K562 (cell line): ENCODE results near the gene CD96. TPM values are rescaled to one million over a fixed set of nuclear protein-coding genes. Genes with fewer than 3 reads are reported as not detected.

Experiments
- ATAC-seq: fragments of 200-7000 bp; cut with Tn5 transposase; 3 replicates; pipeline ENCODE4 v1.9.1; 2020; ENCODE audit warnings: moderate library complexity
- BruUV-seq: library from RNA; stranded (reverse); fragments of 400-500 nt; replicated peaks from 2 replicates; lab custom pipeline; 2021; lab: Mats Ljungman, UMichigan
- CTCF ChIA-PET: fragments of 300-600 bp; formaldehyde crosslinking; extraction: SDS; loops from one replicate; lab custom pipeline; 2021; ENCODE audit warnings: low intra/inter-chr PET ratio; lab: Yijun Ruan, JAX
- POLR2A ChIA-PET: fragments of 300-600, 350-650 bp; sonication (Branson Sonifier 250); formaldehyde crosslinking; extraction: SDS; loops from one replicate; lab custom pipeline; 2021; ENCODE audit warnings: antibody characterized with exemption, inconsistent platforms; lab: Yijun Ruan, JAX
- DNase-seq, 4 experiments: peaks; one replicate each; pipeline versions ENCODE4 v3.0.0 to v3.0.0-alpha.2; 2011 to 2018; ENCODE audit warnings: low spot score in 3 of 4, mixed read lengths in 3 of 4; ENCODE audit errors: extremely low read depth in 1 of 4
- FAIRE-seq: peaks from 2 replicates; lab custom pipeline; 2011; peaks lifted over from hg19 to GRCh38; lab: Jason Lieb, UNC
- H2AFZ ChIP-seq: 2 replicates; pipeline ENCODE4 v1.6.0; 2011; ENCODE audit warnings: low read depth, low read length, control low read depth, inconsistent platforms
- H3K27ac ChIP-seq: fragments of 200-600 bp; 3 replicates; pipeline ENCODE4 v1.8.0; 2011; ENCODE audit warnings: low read depth, mild to moderate bottlenecking, control low read depth, inconsistent platforms, low read length, moderate library complexity, mixed read lengths; ENCODE audit errors: extremely low read depth
- H3K27me3 ChIP-seq, 2 experiments: fragments of 300-600 bp in 1 of 2; 2 replicates in 1 of 2; 3 replicates in 1 of 2; pipeline versions ENCODE4 v1.6.0 to v1.8.0; 2011; ENCODE audit warnings: inconsistent platforms in 2 of 2, low read length in 2 of 2, mild to moderate bottlenecking in 1 of 2, mixed read lengths in 1 of 2, moderate library complexity in 1 of 2; ENCODE audit not compliant: control insufficient read depth in 2 of 2, insufficient read depth in 2 of 2
- H3K36me3 ChIP-seq: fragments of 300-600 bp; 3 replicates; pipeline ENCODE4 v1.8.0; 2011; ENCODE audit warnings: mild to moderate bottlenecking, low read length, inconsistent platforms; ENCODE audit not compliant: control insufficient read depth, insufficient read depth
- H3K4me1 ChIP-seq, 2 experiments: fragments of 200-600 bp in 1 of 2; replicated peaks in 1 of 2; 2 replicates in 1 of 2; 3 replicates in 1 of 2; pipeline versions ENCODE4 v1.5.1 to v1.8.0; 2011; ENCODE audit warnings: inconsistent platforms in 2 of 2, low read length in 2 of 2, mild to moderate bottlenecking in 1 of 2, mixed read lengths in 1 of 2, moderate library complexity in 1 of 2; ENCODE audit not compliant: control insufficient read depth in 2 of 2, insufficient read depth in 2 of 2
- H3K4me2 ChIP-seq: 2 replicates; pipeline ENCODE4 v1.6.1; 2011; ENCODE audit warnings: low read length, control low read depth, inconsistent platforms, mixed read lengths; ENCODE audit not compliant: insufficient read depth
- H3K4me3 ChIP-seq: fragments of 200-600 bp; sonication (generic), shearing (Covaris generic); 2 replicates; pipeline ENCODE4 v1.5.1; 2016; ENCODE audit warnings: control low read depth, inconsistent platforms
- H3K79me2 ChIP-seq: fragments of 200-600 bp; 3 replicates; pipeline ENCODE4 v1.8.0; 2011; ENCODE audit warnings: low read length, inconsistent platforms; ENCODE audit not compliant: control insufficient read depth, insufficient read depth
- H3K9ac ChIP-seq, 2 experiments: 2 replicates each; pipeline versions ENCODE4 v1.6.0 to v1.6.1; 2011; ENCODE audit warnings: low read depth in 2 of 2, low read length in 2 of 2, control low read depth in 1 of 2, inconsistent platforms in 1 of 2, mild to moderate bottlenecking in 1 of 2, mixed read lengths in 1 of 2; ENCODE audit not compliant: insufficient read depth in 1 of 2
- H3K9me1 ChIP-seq: one replicate; pipeline ENCODE4 v1.6.0; 2011; ENCODE audit warnings: inconsistent platforms, mild to moderate bottlenecking, low read length, moderate library complexity; ENCODE audit not compliant: control insufficient read depth, insufficient read depth
- H3K9me3 ChIP-seq: replicated peaks from 2 replicates; pipeline ENCODE4 v1.5.1; 2011; ENCODE audit warnings: low read depth, low read length, inconsistent platforms; ENCODE audit not compliant: control insufficient read depth, insufficient read depth
- H4K20me1 ChIP-seq: replicated peaks from 2 replicates; pipeline ENCODE4 v1.6.1; 2011; ENCODE audit warnings: low read length, inconsistent platforms, mixed read lengths; ENCODE audit not compliant: control insufficient read depth, insufficient read depth
- BRD9 ChIP-seq: fragments of 450-650 bp; IDR thresholded peaks from 2 replicates; pipeline ENCODE4 v1.6.1; 2018; ENCODE audit warnings: low read depth; ENCODE audit not compliant: partially characterized antibody
- DNMT1 ChIP-seq: fragments of 450-650 bp; IDR thresholded peaks from 2 replicates; pipeline ENCODE4 v1.6.1; 2016; ENCODE audit warnings: antibody characterized with exemption, mild to moderate bottlenecking
- FOSL1 ChIP-seq: fragments of 200-800 bp; sonication (Bioruptor generic); conservative IDR thresholded peaks from 2 replicates; pipeline ENCODE4 v1.6.1; 2016; ENCODE audit warnings: missing genetic modification characterization, missing compliant biosample characterization
- GATAD2B ChIP-seq: fragments of 450-650 bp; IDR thresholded peaks from 2 replicates; pipeline ENCODE4 v1.6.1; 2017; ENCODE audit warnings: mild to moderate bottlenecking, borderline replicate concordance
- GTF2A2 ChIP-seq: IDR thresholded peaks from 2 replicates; pipeline ENCODE4 v1.6.1; 2016; ENCODE audit warnings: mild to moderate bottlenecking, missing genetic modification characterization, missing compliant biosample characterization
- GTF2E2 ChIP-seq: fragments of 200-800 bp; sonication (Bioruptor generic); IDR thresholded peaks from 2 replicates; pipeline ENCODE4 v1.6.1; 2016; ENCODE audit warnings: missing genetic modification characterization, missing compliant biosample characterization
- KLF13 ChIP-seq: fragments of 450-650 bp; IDR thresholded peaks from 2 replicates; pipeline ENCODE4 v1.6.1; 2016; ENCODE audit warnings: missing genetic modification characterization, low read depth, mild to moderate bottlenecking, missing compliant biosample characterization, moderate library complexity, borderline replicate concordance
- MEIS2 ChIP-seq: fragments of 450-650 bp; IDR thresholded peaks from 2 replicates; pipeline ENCODE4 v1.6.1; 2014; ENCODE audit warnings: mild to moderate bottlenecking; ENCODE audit not compliant: partially characterized antibody
- PML ChIP-seq: IDR thresholded peaks from 2 replicates; pipeline ENCODE4 v1.6.1; 2012; ENCODE audit warnings: low read length, inconsistent platforms
- THRA ChIP-seq: fragments of 450-650 bp; IDR thresholded peaks from 2 replicates; pipeline ENCODE4 v1.6.1; 2017; ENCODE audit warnings: mild to moderate bottlenecking, moderate library complexity
- ZNF561 ChIP-seq: fragments of 450-650 bp; formaldehyde crosslinking; conservative IDR thresholded peaks from 2 replicates; pipeline ENCODE4 v1.4.0; 2020; ENCODE audit warnings: mild to moderate bottlenecking, moderate library complexity
- ZNF583 ChIP-seq: fragments of 250-450 bp; sonication (Bioruptor Pico); IDR thresholded peaks from 2 replicates; pipeline ENCODE4 v1.4.0; 2020
- ZNF707 ChIP-seq: fragments of 250-450 bp; sonication (Bioruptor Pico); conservative IDR thresholded peaks from 2 replicates; pipeline ENCODE4 v1.8.0; 2022; ENCODE audit warnings: inconsistent platforms, mild to moderate bottlenecking, moderate library complexity
- ZNF76 ChIP-seq: fragments of 250-450 bp; sonication (Bioruptor Pico); IDR thresholded peaks from 2 replicates; pipeline ENCODE4 v1.4.0; 2020; ENCODE audit warnings: mild to moderate bottlenecking, moderate library complexity, borderline replicate concordance
- ZNF785 ChIP-seq: fragments of 250-450 bp; sonication (Bioruptor Pico); IDR thresholded peaks from 2 replicates; pipeline ENCODE4 v1.4.0; 2020; ENCODE audit warnings: mild to moderate bottlenecking
- WGBS: fragments of 100-300 bp; shearing (Covaris generic); methylation state at CpG from one replicate; pipeline ENCODE4 v1.1.6; 2016; ENCODE audit warnings: low coverage, mixed read lengths; ENCODE audit not compliant: insufficient coverage; ENCODE audit errors: missing lambda C conversion rate; 5-methylcytosine and 5-hydroxymethylcytosine counted together
- in situ Hi-C: fragments of 300-500 bp; cut with MboI; formaldehyde crosslinking; loops from 4 replicates; pipeline ENCODE4 v1.15.0; 2018; ENCODE audit warnings: inconsistent platforms, mixed read lengths
- intact Hi-C: fragments of 100-400 bp; cut with micrococcal nuclease; formaldehyde crosslinking; loops from 2 replicates; pipeline ENCODE4 v1.14.2; 2022
- polyA plus RNA-seq, 8 experiments: library from polyadenylated mRNA; depleted of rRNA in 4 of 8; stranded (reverse) in 5 of 8; unstranded in 3 of 8; fragments of >200 nt; fragmentation: Nextera tagmentation in 2 of 8; fragmentation: Illumina TruSeq in 1 of 8; extraction: Ambion mirVana in 2 of 8; extraction: Trizol in 1 of 8; gene quantifications; 2 replicates each; pipeline versions ENCODE4 v1.2.1 to v1.2.3, GENCODE V29; 2011 to 2014; ENCODE audit warnings: inconsistent platforms in 1 of 8, missing spikeins in 1 of 8
- total RNA-seq, 7 experiments: library from RNA; depleted of rRNA in 6 of 7; stranded (reverse); fragments of >200 nt in 6 of 7; fragmentation: Illumina TruSeq in 2 of 7; extraction: Trizol in 2 of 7; gene quantifications; 2 replicates each; pipeline versions ENCODE4 v1.2.1 to v1.2.3, GENCODE V29; 2011 to 2021; ENCODE audit warnings: low replicate concordance in 1 of 7

CD96 gene
- total and polyA plus RNA-seq, 9 of the 15 experiments (the other 6 are each of a cell fraction or from before 2014, with no cell fraction given), result 0.32 to 5.7 (median 1.2) TPM

GRCh38 chr3:111635403-111635802 is 93.4 kb downstream of the CD96 start:
- Histone ChIP-seq H3K27me3 (no peaks in the 10 kb centered on the region), H3K27ac (no peak overlapping the region), H4K20me1 (no peaks in the 10 kb centered on the region), H3K4me2 (no peak overlapping the region), H3K9me3 (no peaks in the 10 kb centered on the region), H2AFZ (no peak overlapping the region), H3K4me1 (no peaks in the 10 kb centered on the region), H3K9ac (no peak overlapping the region), H3K79me2 (no peaks in the 10 kb centered on the region), H3K4me3 (no peak overlapping the region), H3K36me3 (no peaks in the 10 kb centered on the region), H3K9me1 (no peaks in the 10 kb centered on the region)
- DNase-seq, result no peak
- ATAC-seq, result no peak
- CTCF ChIA-PET, result no interaction called here
- POLR2A ChIA-PET, result no interaction called here
- TF ChIP-seq KLF13 (tag) (no peak), GTF2E2 (tag) (no peak), GTF2A2 (tag) (no peak), FOSL1 (tag) (no peak), ZNF76 (CRISPR knock-in tag) (no peak), MEIS2 (no peak), ZNF583 (CRISPR knock-in tag) (no peak), GATAD2B (no peak), BRD9 (no peak), THRA (no peak), ZNF785 (CRISPR knock-in tag) (no peak), ZNF707 (CRISPR knock-in tag) (no peak), PML (no peak), ZNF561 (CRISPR knock-in tag) (no peak), DNMT1 (no peak)
- no TSS peak for BruUV-seq
- WGBS, result 7% methylated on average over 2 of the region's 2 CpGs
- in situ Hi-C loops, result no loop called here
- intact Hi-C loops, result no loop called here
- no peak for FAIRE-seq
